Measurements from ENCODE around the gene CRCP. TPM values are rescaled to one million over a fixed set of nuclear protein-coding genes. Genes with fewer than 3 reads are reported as not detected.
A peak's percentile ranks its signal among the peaks of the same experiment; 100 is the strongest.
"Not testable (repeated sequence)": the region's sequence is repeated elsewhere in the genome, so short reads cannot be mapped to it uniquely, and the experiment has no call there.

The CRCP gene
- total and polyA plus RNA-seq, 7 donors = 18.6 to 48.5 (median 25.7) TPM

DNA sequence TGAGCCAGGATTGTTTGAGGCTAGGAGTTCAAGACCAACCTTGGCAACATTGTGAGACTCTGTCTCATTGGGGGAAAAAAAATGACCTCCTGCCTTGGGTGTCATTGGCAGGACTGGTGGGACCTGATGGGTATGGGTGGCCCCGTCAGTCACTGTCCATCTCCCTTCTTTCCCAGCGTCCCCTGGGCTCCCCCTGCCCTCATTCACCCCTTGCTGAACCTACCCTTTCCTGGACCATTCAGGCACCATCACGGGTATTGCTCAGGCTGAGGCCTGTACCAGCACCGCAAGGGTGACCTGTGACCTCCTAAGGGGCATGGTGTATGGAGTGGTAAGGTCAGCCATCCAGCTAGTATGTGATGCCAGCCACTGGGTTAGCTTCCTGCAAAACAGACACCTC is 19.6 kb upstream of the CRCP start:
- Histone ChIP-seq H3K27ac (no peak overlapping the region), H3K4me3 (no peak overlapping the region), H3K27me3 (no peaks in the 10 kb centered on the region), H3K9me3 (no peaks in the 10 kb centered on the region), H3K36me3 (no peaks in the 10 kb centered on the region), H3K4me1 (peaks cover 0 to 7% (median 6%) of the 10 kb centered on the region in 4 donors)
- intact Hi-C loops (cut with DNase I) = no loop called here
- TF ChIP-seq POLR2A (IDR thresholded peaks at IDR 0.05) (no peak), POLR2AphosphoS5 (IDR thresholded peaks at IDR 0.05) (no peak), EP300 (IDR thresholded peaks at IDR 0.05) (no peak)
- TF ChIP-seq, protein P1, sequence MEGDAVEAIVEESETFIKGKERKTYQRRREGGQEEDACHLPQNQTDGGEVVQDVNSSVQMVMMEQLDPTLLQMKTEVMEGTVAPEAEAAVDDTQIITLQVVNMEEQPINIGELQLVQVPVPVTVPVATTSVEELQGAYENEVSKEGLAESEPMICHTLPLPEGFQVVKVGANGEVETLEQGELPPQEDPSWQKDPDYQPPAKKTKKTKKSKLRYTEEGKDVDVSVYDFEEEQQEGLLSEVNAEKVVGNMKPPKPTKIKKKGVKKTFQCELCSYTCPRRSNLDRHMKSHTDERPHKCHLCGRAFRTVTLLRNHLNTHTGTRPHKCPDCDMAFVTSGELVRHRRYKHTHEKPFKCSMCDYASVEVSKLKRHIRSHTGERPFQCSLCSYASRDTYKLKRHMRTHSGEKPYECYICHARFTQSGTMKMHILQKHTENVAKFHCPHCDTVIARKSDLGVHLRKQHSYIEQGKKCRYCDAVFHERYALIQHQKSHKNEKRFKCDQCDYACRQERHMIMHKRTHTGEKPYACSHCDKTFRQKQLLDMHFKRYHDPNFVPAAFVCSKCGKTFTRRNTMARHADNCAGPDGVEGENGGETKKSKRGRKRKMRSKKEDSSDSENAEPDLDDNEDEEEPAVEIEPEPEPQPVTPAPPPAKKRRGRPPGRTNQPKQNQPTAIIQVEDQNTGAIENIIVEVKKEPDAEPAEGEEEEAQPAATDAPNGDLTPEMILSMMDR (IDR thresholded peaks at IDR 0.05) = no peak
- no peak for DNase-seq
- 91 to 92% methylated on average over 4 of the region's 4 CpGs for WGBS, 2 donors

DNA sequence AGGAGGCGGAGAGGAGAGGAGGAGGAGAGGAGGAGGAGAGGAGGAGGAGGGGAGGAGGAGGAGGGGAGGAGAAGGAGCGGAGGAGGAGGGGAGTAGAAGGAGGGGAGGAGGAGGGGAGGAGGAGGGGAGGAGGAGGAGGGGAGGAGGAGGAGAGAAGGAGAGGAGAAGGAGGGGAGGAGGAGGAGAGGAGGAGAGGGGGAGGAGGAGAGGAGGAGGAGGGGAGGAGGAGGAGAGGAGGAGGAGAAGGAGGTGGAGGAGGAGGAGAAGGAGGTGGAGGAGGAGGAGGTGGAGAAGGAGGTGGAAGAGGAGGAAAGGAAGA is 15.5 kb upstream of the CRCP start:
- Histone ChIP-seq H3K36me3 (no peaks in the 10 kb centered on the region), H3K9me3 (no peaks in the 10 kb centered on the region), H3K27me3 (no peaks in the 10 kb centered on the region), H3K4me3 (no peak overlapping the region), H3K27ac (peak overlapping the region in 3 of 4 donors; percentile 78 to 80 (median 80)), H3K4me1 (peaks cover 0 to 13% (median 11%) of the 10 kb centered on the region in 4 donors)
- TF ChIP-seq POLR2A (IDR thresholded peaks at IDR 0.05) (no peak), EP300 (IDR thresholded peaks at IDR 0.05) (no peak), POLR2AphosphoS5 (IDR thresholded peaks at IDR 0.05) (no peak)
- TF ChIP-seq, protein P1 (IDR thresholded peaks at IDR 0.05) = no peak
- DNase-seq = no peak
- intact Hi-C loops (cut with DNase I) = no loop called here
- WGBS, 2 donors = no CpG with 5 or more reads among the region's 2 CpGs

DNA sequence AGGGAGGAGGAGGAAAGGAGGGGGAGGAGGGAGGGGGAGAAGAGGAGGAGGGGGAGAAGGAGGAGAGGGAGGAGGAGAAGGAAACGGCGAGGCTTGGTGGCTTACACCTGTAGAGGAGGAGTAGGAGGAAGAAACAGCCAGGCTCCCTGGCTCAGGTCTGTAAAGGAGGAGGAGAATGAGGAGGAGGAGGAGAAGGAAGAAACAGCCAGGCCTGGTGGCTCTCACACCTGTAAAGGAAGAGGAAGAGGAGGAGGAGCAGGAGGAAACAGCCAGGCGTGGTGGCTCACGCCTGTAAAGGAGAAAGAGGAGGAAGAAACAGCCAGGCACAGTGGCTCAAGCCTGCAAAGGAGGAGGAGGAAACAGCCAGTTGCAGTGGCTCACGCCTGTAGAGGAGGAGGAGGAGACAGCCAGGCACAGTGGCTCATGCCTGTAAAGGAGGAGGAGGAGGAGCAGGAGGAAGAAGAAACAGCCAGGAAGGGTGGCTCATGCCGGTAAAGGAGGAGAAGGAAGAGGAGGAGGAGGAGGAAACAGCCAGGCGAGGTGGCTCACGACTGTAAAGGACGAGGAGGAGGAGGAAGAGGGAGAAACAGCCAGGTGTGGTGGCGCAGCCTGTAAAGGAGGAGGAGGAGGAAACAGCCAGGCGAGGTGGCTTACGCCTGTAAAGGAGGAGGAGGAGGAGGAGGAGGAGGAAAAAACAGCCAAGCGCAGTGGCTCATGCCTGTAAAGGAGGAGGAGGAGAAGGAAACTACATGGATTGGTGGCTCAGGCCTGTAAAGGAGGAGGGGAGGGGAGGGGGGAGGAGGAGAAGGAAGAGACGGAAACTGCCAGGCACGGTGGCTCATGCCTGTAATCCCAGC is 14.9 kb upstream of the CRCP start:
- H3K27ac ChIP-seq = peak overlapping the region; percentile 78 to 80 (median 80)
- DNase-seq = peak; percentile 92
- no peaks in the 10 kb centered on the region for H3K36me3 ChIP-seq
- H3K27me3 ChIP-seq = no peaks in the 10 kb centered on the region
- peak; percentile 21 to 53 for TF ChIP-seq POLR2A (IDR thresholded peaks at IDR 0.05)
- TF ChIP-seq, protein P1 (IDR thresholded peaks at IDR 0.05) = no peak
- TF ChIP-seq EP300 (IDR thresholded peaks at IDR 0.05) = no peak
- TF ChIP-seq POLR2AphosphoS5 (IDR thresholded peaks at IDR 0.05) = peak in 3 of 4 donors; percentile 29 to 51 (median 40)
- peak overlapping the region; percentile 23 to 44 (median 40) for H3K4me3 ChIP-seq
- intact Hi-C loops (cut with DNase I) = loop anchor here (2.0 kb wide), 1 partner anchor 15 kb away; the partner anchor contains the start of gene CRCP
- H3K4me1 ChIP-seq = peaks cover 0 to 13% (median 11%) of the 10 kb centered on the region in 4 donors
- 0 to 3% methylated on average over 15 of the region's 15 CpGs for WGBS, 2 donors
- H3K9me3 ChIP-seq = no peaks in the 10 kb centered on the region

DNA sequence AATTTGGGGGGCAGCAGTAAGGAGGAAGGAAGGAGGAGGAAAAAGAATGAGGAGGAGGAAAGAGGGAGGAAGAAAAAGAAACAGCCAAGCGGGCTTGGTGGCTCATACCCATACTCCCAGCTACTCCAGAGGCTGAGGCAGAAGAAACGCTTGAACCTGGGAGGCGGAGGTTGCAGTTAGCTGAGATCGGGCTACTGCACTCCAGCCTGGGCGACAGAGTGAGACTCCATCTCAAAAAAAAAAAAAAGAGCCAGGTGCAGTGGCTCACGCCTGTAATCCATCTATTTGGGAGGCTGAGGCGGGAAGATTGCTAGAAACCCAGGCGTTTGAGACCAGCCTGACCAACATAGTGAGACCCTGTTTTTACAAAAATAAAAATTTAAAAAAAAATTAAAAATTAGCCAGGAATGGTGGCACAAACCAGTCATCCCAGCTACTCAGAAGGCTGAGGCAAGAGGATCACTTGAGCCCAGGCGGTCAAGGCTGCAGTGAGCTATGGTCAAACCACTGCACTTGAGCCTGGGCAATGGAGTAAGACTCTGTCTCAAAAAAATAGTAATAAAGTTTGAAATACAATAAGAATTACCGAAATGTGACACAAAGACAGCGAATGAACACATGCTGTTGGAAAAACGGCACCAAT is 14.1 kb upstream of the CRCP start:
- no peak for DNase-seq
- intact Hi-C loops (cut with DNase I) = loop anchor here (2.0 kb wide), 1 partner anchor 14 kb away; the partner anchor contains the start of gene CRCP
- peaks cover 0 to 13% (median 11%) of the 10 kb centered on the region in 4 donors for H3K4me1 ChIP-seq
- TF ChIP-seq POLR2A (IDR thresholded peaks at IDR 0.05) (no peak), POLR2AphosphoS5 (IDR thresholded peaks at IDR 0.05) (no peak), EP300 (IDR thresholded peaks at IDR 0.05) (no peak)
- TF ChIP-seq, protein P1 (IDR thresholded peaks at IDR 0.05) = no peak
- no peaks in the 10 kb centered on the region for H3K36me3 ChIP-seq
- no peaks in the 10 kb centered on the region for H3K9me3 ChIP-seq
- H3K4me3 ChIP-seq = peak overlapping the region; percentile 23 to 44 (median 40)
- H3K27me3 ChIP-seq = no peaks in the 10 kb centered on the region
- WGBS, 2 donors = 40 to 70% methylated on average over 12 of the region's 12 CpGs
- peak overlapping the region; percentile 78 to 80 (median 80) for H3K27ac ChIP-seq

DNA sequence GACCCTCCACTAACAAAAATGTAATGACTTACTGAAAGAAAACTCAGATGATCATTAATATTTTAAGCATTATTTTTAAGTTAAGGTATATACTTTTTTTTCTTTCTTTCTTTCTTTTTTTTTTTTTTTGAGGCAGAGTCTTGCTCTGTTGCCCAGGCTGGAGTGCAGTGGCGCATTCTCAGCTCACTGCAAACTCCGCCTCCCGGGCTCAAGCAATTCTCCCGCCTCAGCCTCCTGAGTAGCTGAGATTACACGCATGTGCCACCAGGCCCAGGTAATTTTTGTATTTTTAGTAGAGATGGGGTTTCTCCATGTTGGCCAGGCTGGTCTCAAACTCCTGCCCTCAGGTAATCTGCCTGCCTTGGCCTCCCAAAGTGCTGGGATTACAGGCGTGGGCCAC is 12.5 kb upstream of the CRCP start:
- DNase-seq; intact Hi-C loops (cut with DNase I); H3K27ac ChIP-seq; H3K27me3 ChIP-seq; H3K36me3 ChIP-seq; H3K4me3 ChIP-seq; H3K9me3 ChIP-seq: not testable (repeated sequence)
- 92 to 96% methylated on average over 6 of the region's 6 CpGs for WGBS, 2 donors
- H3K4me1 ChIP-seq = peaks cover 0 to 13% (median 11%) of the 10 kb centered on the region in 4 donors

DNA sequence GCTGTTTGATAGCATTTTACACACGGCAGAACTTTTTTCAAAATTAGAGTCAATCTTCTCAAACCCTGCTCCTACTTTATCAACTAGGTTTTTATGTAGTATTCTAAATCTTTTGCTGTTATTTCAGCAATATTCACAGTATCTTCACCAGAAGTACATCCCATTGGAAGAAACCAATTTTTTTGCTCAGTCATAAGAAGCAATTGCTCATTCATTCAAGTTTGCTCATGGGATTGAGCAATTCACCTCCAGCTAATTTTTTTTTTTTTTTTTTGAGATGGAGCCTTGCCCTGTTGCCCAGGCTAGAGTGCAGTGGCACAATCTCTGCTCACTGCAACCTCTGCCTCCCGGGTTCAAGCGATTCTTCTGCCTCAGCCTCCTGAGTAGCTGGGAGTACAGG is 10.7 kb upstream of the CRCP start:
- H3K36me3 ChIP-seq; DNase-seq; H3K27me3 ChIP-seq; H3K4me3 ChIP-seq; H3K27ac ChIP-seq; intact Hi-C loops (cut with DNase I); H3K9me3 ChIP-seq: not testable (repeated sequence)
- WGBS, 2 donors = 96 to 98% methylated on average over 3 of the region's 3 CpGs
- H3K4me1 ChIP-seq = peaks cover 0 to 13% (median 11%) of the 10 kb centered on the region in 4 donors

Data from sigmoid colon (tissue), 7 donors.